GM12878 (cell line): Measurements from ENCODE around the gene MSI2. TPM values are rescaled to one million over a fixed set of nuclear protein-coding genes. Genes with fewer than 3 reads are reported as not detected.

Experiments used
- ATAC-seq: fragments of 200-7000 bp; cut with Tn5 transposase; 3 replicates; pipeline ENCODE4 v1.9.1; 2020; ENCODE audit warnings: mild to moderate bottlenecking, moderate library complexity
- BruUV-seq: library from RNA; stranded (reverse); fragments of 400-500 nt; replicated peaks from 2 replicates; lab custom pipeline; 2021; lab: Mats Ljungman, UMichigan
- CTCF ChIA-PET: fragments of 300-600 bp; sonication (Branson Sonifier 250); formaldehyde crosslinking; extraction: SDS; loops from one replicate; lab custom pipeline; 2021; ENCODE audit warnings: inconsistent platforms; lab: Yijun Ruan, JAX
- POLR2A ChIA-PET: fragments of 350-600 bp; formaldehyde crosslinking; extraction: SDS; loops from one replicate; lab custom pipeline; 2021; ENCODE audit warnings: inconsistent platforms; lab: Charles Lee
- RAD21 ChIA-PET: fragments of 300-600 bp; sonication (Branson Sonifier 250); formaldehyde crosslinking; loops from one replicate; lab custom pipeline; 2023; ENCODE audit warnings: antibody characterized with exemption; ENCODE audit not compliant: unreplicated experiment; lab: Charles Lee
- SMC1A ChIA-PET: fragments of 300-600 bp; sonication (Branson Sonifier 250); formaldehyde crosslinking; loops from one replicate; lab custom pipeline; 2023; ENCODE audit not compliant: unreplicated experiment, uncharacterized antibody; lab: Charles Lee
- DNase-seq: peaks from one replicate; pipeline ENCODE4 v3.0.0-alpha.2; 2011; ENCODE audit warnings: low read depth, low spot score
- FAIRE-seq: peaks from 3 replicates; lab custom pipeline; 2011; peaks lifted over from hg19 to GRCh38; lab: Jason Lieb, UNC
- H2AFZ ChIP-seq: 2 replicates; pipeline ENCODE4 v1.6.0; 2011; ENCODE audit warnings: low read depth, low read length, control low read depth; ENCODE audit not compliant: control insufficient read depth
- H3K27ac ChIP-seq: 2 replicates; pipeline ENCODE4 v1.5.1; 2011; ENCODE audit warnings: control low read depth; ENCODE audit not compliant: control insufficient read depth, insufficient read depth
- H3K27me3 ChIP-seq, 2 experiments: replicated peaks in 1 of 2; 2 replicates each; pipeline versions ENCODE4 v1.6.0 to v1.6.1; 2011; ENCODE audit warnings: low read length in 1 of 2; ENCODE audit not compliant: control insufficient read depth in 2 of 2, insufficient read depth in 2 of 2
- H3K36me3 ChIP-seq, 2 experiments: 2 replicates each; pipeline ENCODE4 v1.5.1; 2011; ENCODE audit warnings: low read length in 1 of 2; ENCODE audit not compliant: control insufficient read depth in 2 of 2, insufficient read depth in 2 of 2
- H3K4me1 ChIP-seq: 2 replicates; pipeline ENCODE4 v1.6.1; 2011; ENCODE audit warnings: mild to moderate bottlenecking, low read length, moderate library complexity, mixed read lengths; ENCODE audit not compliant: control insufficient read depth, insufficient read depth
- H3K4me2 ChIP-seq: 2 replicates; pipeline ENCODE4 v1.6.0; 2011; ENCODE audit warnings: control low read depth; ENCODE audit not compliant: control insufficient read depth, insufficient read depth
- H3K4me3 ChIP-seq: fragments of 200-600 bp; sonication (generic); 2 replicates; pipeline ENCODE4 v1.5.1; 2016
- H3K79me2 ChIP-seq: 2 replicates; pipeline ENCODE4 v1.6.0; 2011; ENCODE audit warnings: low read length; ENCODE audit not compliant: control insufficient read depth, insufficient read depth
- H3K9ac ChIP-seq: 2 replicates; pipeline ENCODE4 v1.8.0; 2011; ENCODE audit warnings: low read length, control low read depth, mixed read lengths; ENCODE audit not compliant: control insufficient read depth, insufficient read depth
- H3K9me3 ChIP-seq: replicated peaks from 3 replicates; pipeline ENCODE4 v1.5.1; 2011; ENCODE audit warnings: mild to moderate bottlenecking, low read length; ENCODE audit not compliant: control insufficient read depth, insufficient read depth
- H4K20me1 ChIP-seq: 2 replicates; pipeline ENCODE4 v1.6.0; 2011; ENCODE audit not compliant: control insufficient read depth, insufficient read depth
- BCL11A ChIP-seq: IDR thresholded peaks from 2 replicates; pipeline ENCODE4 v1.6.1; 2011; ENCODE audit warnings: low read depth, low read length
- ESRRA ChIP-seq: IDR thresholded peaks from 2 replicates; pipeline ENCODE4 v1.6.1; 2012; ENCODE audit warnings: mild to moderate bottlenecking, low read length, improper control_type of control experiment
- POLR2AphosphoS5 ChIP-seq: IDR thresholded peaks from 2 replicates; pipeline ENCODE4 v1.6.1; 2011; ENCODE audit warnings: mild to moderate bottlenecking, low read length, inconsistent platforms
- STAT3 ChIP-seq: IDR thresholded peaks from 2 replicates; pipeline ENCODE4 v1.6.1; 2011; ENCODE audit warnings: low read depth, low read length, improper control_type of control experiment
- ZNF384 ChIP-seq: IDR thresholded peaks from 2 replicates; pipeline ENCODE4 v1.6.1; 2012; ENCODE audit warnings: low read depth, mild to moderate bottlenecking, low read length, improper control_type of control experiment, borderline replicate concordance
- WGBS: methylation state at CpG from one replicate; pipeline ENCODE4 v1.1.6; 2016; ENCODE audit warnings: low lambda C conversion rate; ENCODE audit not compliant: insufficient replicate concordance, insufficient coverage; ENCODE audit errors: missing lambda C conversion rate; 5-methylcytosine and 5-hydroxymethylcytosine counted together
- in situ Hi-C: fragments of 300-500 bp; cut with MboI; formaldehyde crosslinking; loops from 9 replicates; pipeline ENCODE4 v1.14.3; 2018; ENCODE audit warnings: mixed read lengths
- intact Hi-C: fragments of 100-400 bp; cut with micrococcal nuclease; formaldehyde crosslinking; loops from one replicate; pipeline ENCODE4 v1.14.2; 2022; ENCODE audit not compliant: unreplicated experiment
- polyA plus RNA-seq, 11 experiments: library from polyadenylated mRNA; depleted of rRNA in 4 of 11; unstranded in 6 of 11; stranded (reverse) in 5 of 11; fragments of >200 nt; fragmentation: Nextera tagmentation in 4 of 11; fragmentation: Illumina TruSeq in 1 of 11; extraction: Ambion mirVana in 4 of 11; extraction: Trizol in 1 of 11; gene quantifications; 1 replicate in 1 of 11; 2 replicates in 10 of 11; pipeline versions ENCODE4 v1.2.1 to v1.2.3, GENCODE V29; 2011 to 2016; ENCODE audit warnings: inconsistent platforms in 2 of 11, missing spikeins in 2 of 11, low read depth in 1 of 11
- total RNA-seq, 4 experiments: library from RNA; depleted of rRNA in 3 of 4; stranded (reverse); fragments of >200 nt in 3 of 4; fragmentation: Illumina TruSeq in 1 of 4; extraction: Trizol in 1 of 4; gene quantifications; 2 replicates each; pipeline versions ENCODE4 v1.2.1 to v1.2.3, GENCODE V29; 2013 to 2021

Gene MSI2
- total and polyA plus RNA-seq, 10 of the 15 experiments (the other 5 are each of a cell fraction or from before 2014, with no cell fraction given), result 6.1 to 76.1 (median 42.0) TPM

DNA sequence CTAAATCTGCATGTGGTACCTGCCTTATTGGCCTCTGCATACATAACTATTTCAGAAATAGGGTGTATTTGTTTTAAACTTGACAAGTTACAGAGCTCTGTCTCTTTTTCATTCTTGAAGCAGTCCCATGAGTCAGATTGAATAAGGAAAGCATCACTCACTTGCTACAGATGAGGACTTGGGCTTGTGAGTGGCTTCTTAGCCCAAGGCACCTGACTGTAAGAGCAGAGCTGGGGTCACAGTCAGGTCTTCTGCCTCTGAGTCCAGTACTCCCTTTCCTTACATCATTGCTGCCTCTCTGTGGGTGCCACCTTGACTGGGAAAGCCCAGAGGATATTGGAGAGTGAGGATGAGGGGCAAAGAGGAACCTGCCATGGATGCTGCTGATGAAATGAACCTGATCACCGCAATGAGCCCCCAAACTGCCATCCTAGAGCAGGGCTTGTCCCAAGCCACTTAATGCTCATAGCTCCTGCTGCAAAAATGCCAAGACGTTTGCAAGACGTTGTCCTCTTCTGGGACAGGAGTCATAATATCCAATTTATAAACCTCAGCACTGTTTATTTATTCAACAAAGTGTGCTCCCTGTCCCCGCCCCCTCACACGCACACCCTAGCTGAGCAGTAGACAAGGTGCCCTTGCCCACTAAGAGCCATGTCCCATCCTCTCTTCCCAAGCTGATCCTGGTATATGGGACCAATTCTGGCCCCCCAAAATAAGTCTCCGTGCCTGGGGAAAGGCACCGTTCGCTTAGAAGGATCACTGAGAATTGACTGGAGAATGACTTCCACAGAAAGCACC lies 414.6 kb downstream of the MSI2 start:
- CTCF ChIA-PET, result interaction anchor here (0.7 to 4.8 kb wide), 44 partner anchors 9 to 541 kb away, joined by 3 to 88 read pairs (median 6); no protein-coding TSS in a partner anchor
- BruUV-seq, result no TSS peak
- DNase-seq, result no peak

More for the DNA sequence above, 414.6 kb downstream of the MSI2 start:
- no peak overlapping the region for H3K27ac ChIP-seq
- no peak for FAIRE-seq
- H3K9ac ChIP-seq, result no peak overlapping the region
- POLR2A ChIA-PET, result no interaction called here
- H3K79me2 ChIP-seq, result no peaks in the 10 kb centered on the region
- RAD21 ChIA-PET, result interaction anchor here (0.6 to 2.3 kb wide), 31 partner anchors 11 to 541 kb away, joined by 3 to 42 read pairs (median 5); no protein-coding TSS in a partner anchor
- H3K27me3 ChIP-seq, result no peaks in the 10 kb centered on the region
- TF ChIP-seq STAT3 (no peak), POLR2AphosphoS5 (no peak), ESRRA (no peak), BCL11A (no peak), ZNF384 (no peak)
- TF ChIP-seq, all 136 proteins: peak for 0
- H3K9me3 ChIP-seq, result no peaks in the 10 kb centered on the region
- SMC1A ChIA-PET, result interaction anchor here (1.1 to 6.3 kb wide), 16 partner anchors 10 to 428 kb away, joined by 3 to 57 read pairs (median 6); no protein-coding TSS in a partner anchor
- in situ Hi-C loops (no loop called here), intact Hi-C loops (loop anchor here (5.0 to 10.0 kb wide), 3 partner anchors 76 to 536 kb away; partner anchors contain the start of gene CCDC182)
- no peak overlapping the region for H3K4me3 ChIP-seq
- H3K36me3 ChIP-seq, result peaks cover 4 to 12% of the 10 kb centered on the region in 2 experiments
- H2AFZ ChIP-seq, result no peak overlapping the region
- ATAC-seq, result no peak
- 87% methylated on average over 8 of the region's 8 CpGs for WGBS
- no peak overlapping the region for H3K4me2 ChIP-seq
- peaks cover 4% of the 10 kb centered on the region; the same call in 1 of the 2 replicates for H3K4me1 ChIP-seq
- H4K20me1 ChIP-seq, result no peaks in the 10 kb centered on the region
